Measurements from ENCODE around the gene MYH16.
"Not testable (repeated sequence)": the region's sequence is repeated elsewhere in the genome, so short reads cannot be mapped to it uniquely, and the experiment has no call there.

- TF ChIP-seq POLR2A, CTCF (IDR thresholded peaks at IDR 0.05): not testable (repeated sequence)
Measured at GRCh38 chr7:99350641-99351040, 78.0 kb downstream of the MYH16 start.

All from adrenal gland (tissue), 5 donors.